Cardiac muscle cell (in vitro differentiated cells and primary cell): ENCODE measurements around the gene MRPL2. TPM values are rescaled to one million over a fixed set of nuclear protein-coding genes. Genes with fewer than 3 reads are reported as not detected.

ENCODE experiments used
- DNase-seq, 2 donors: peaks; one replicate each; pipeline versions ENCODE4 v3.0.0 to v3.0.0-alpha.2; 2010 to 2017; ENCODE audit warnings: low read depth in 1 of 2, low spot score in 1 of 2
- H3K27ac ChIP-seq: fragments of 200-600 bp; sonication (generic); 2 replicates; pipeline ENCODE4 v1.5.1; 2016
- H3K27me3 ChIP-seq: fragments of 200-600 bp; sonication (generic); 2 replicates; pipeline ENCODE4 v1.6.0; 2016; ENCODE audit warnings: control low read depth
- H3K36me3 ChIP-seq: fragments of 200-600 bp; sonication (generic); 2 replicates; pipeline ENCODE4 v1.5.1; 2016; ENCODE audit warnings: control low read depth
- H3K4me1 ChIP-seq: fragments of 200-600 bp; sonication (generic); 2 replicates; pipeline ENCODE4 v1.8.1; 2017; ENCODE audit warnings: low read depth, mild to moderate bottlenecking, mixed run types
- H3K4me3 ChIP-seq: fragments of 200-600 bp; sonication (generic); 2 replicates; pipeline ENCODE4 v1.5.1; 2016; ENCODE audit warnings: mild to moderate bottlenecking
- H3K9me3 ChIP-seq: fragments of 200-600 bp; sonication (generic); 2 replicates; pipeline ENCODE4 v1.5.1; 2017; ENCODE audit warnings: low read depth, mild to moderate bottlenecking, control low read depth
- CTCF ChIP-seq: IDR thresholded peaks from 2 replicates; pipeline ENCODE4 v1.5.1; 2012; ENCODE audit warnings: low read depth, mild to moderate bottlenecking, low read length
- polyA plus RNA-seq: library from polyadenylated mRNA; unstranded; fragments of >200 nt; fragmentation: Nextera tagmentation; extraction: Ambion mirVana; gene quantifications from 2 replicates; pipeline ENCODE4 v1.2.1, GENCODE V29; 2016
- total RNA-seq: library from RNA; depleted of rRNA; stranded (reverse); fragments of >200 nt; gene quantifications from 2 replicates; pipeline ENCODE4 v1.2.3, GENCODE V29; 2016

The MRPL2 gene
- total and polyA plus RNA-seq, 2 experiments from 2014 or later: 49.1 to 148 TPM

- Histone ChIP-seq H3K36me3 (peaks cover 16% of the 10 kb centered on the region), H3K9me3 (no peaks in the 10 kb centered on the region), H3K4me3 (peak overlapping the region; percentile 81), H3K27me3 (no peaks in the 10 kb centered on the region), H3K4me1 (peaks cover 9% of the 10 kb centered on the region), H3K27ac (peak overlapping the region; percentile 91)
- no peak for TF ChIP-seq CTCF
- DNase-seq: peak; percentile 9 to 33
Observed at GRCh38 chr6:43060034-43060754, 960 bp upstream of the MRPL2 start.

- peaks cover 9% of the 10 kb centered on the region for H3K4me1 ChIP-seq
- no peaks in the 10 kb centered on the region for H3K9me3 ChIP-seq
- no peak for DNase-seq
- peak overlapping the region; percentile 81 for H3K4me3 ChIP-seq
- H3K36me3 ChIP-seq: peaks cover 13% of the 10 kb centered on the region
- no peaks in the 10 kb centered on the region for H3K27me3 ChIP-seq
- TF ChIP-seq CTCF: no peak
- H3K27ac ChIP-seq: peak overlapping the region; percentile 82
Observed at GRCh38 chr6:43058531-43058930, 703 bp downstream of the MRPL2 start.

GRCh38 chr6:43055966-43056365 lies 3.3 kb downstream of the MRPL2 start:
- H3K4me1 ChIP-seq: peaks cover 20% of the 10 kb centered on the region
- no peak overlapping the region for H3K27ac ChIP-seq
- H3K36me3 ChIP-seq: peaks cover 4% of the 10 kb centered on the region
- H3K4me3 ChIP-seq: no peak overlapping the region
- no peaks in the 10 kb centered on the region for H3K27me3 ChIP-seq
- DNase-seq: no peak
- TF ChIP-seq CTCF: no peak
- H3K9me3 ChIP-seq: no peaks in the 10 kb centered on the region

GRCh38 chr6:43054206-43054943 lies 4.9 kb downstream of the MRPL2 start:
- H3K27me3 ChIP-seq: no peaks in the 10 kb centered on the region
- peak overlapping the region; percentile 90 for H3K27ac ChIP-seq
- peaks cover 12% of the 10 kb centered on the region for H3K36me3 ChIP-seq
- peaks cover 16% of the 10 kb centered on the region for H3K4me1 ChIP-seq
- TF ChIP-seq CTCF: no peak
- peak overlapping the region; percentile 50 for H3K4me3 ChIP-seq
- no peak for DNase-seq
- H3K9me3 ChIP-seq: no peaks in the 10 kb centered on the region

GRCh38 chr6:43053545-43054205 lies 5.6 kb downstream of the MRPL2 start, which contains the start of gene CUL7:
CUL7 (minus strand) TSS chr6:43053851; CDS start chr6:43052788, 1,063 bp downstream.
- peak; percentile 96 to 98 for DNase-seq
- TF ChIP-seq CTCF: no peak
- Histone ChIP-seq H3K36me3 (peaks cover 18% of the 10 kb centered on the region), H3K9me3 (no peaks in the 10 kb centered on the region), H3K4me1 (peaks cover 16% of the 10 kb centered on the region), H3K4me3 (peak within 1 kb of the TSS; percentile 50), H3K27me3 (no peaks in the 10 kb centered on the region), H3K27ac (peak within 1 kb of the TSS; percentile 90)
